Neural cell (in vitro differentiated cells): Measurements from ENCODE around the gene CBFA2T2.

Source experiments
- EP300 ChIP-seq: fragments of 450-650 bp; conservative IDR thresholded peaks from 2 replicates; pipeline ENCODE4 v1.6.1; 2014; ENCODE audit warnings: antibody characterized with exemption, mild to moderate bottlenecking, moderate library complexity; ENCODE audit not compliant: poor library complexity, severe bottlenecking
- EZH2 ChIP-seq: fragments of 200-600, 300-800 bp; shearing (Covaris generic), sonication (generic); IDR thresholded peaks from 2 replicates; pipeline ENCODE4 v1.6.1; 2014; ENCODE audit warnings: antibody characterized with exemption, low read length, borderline replicate concordance, mild to moderate bottlenecking; ENCODE audit not compliant: insufficient read depth, poor library complexity, severe bottlenecking
- MXI1 ChIP-seq: fragments of 450-650 bp; conservative IDR thresholded peaks from 2 replicates; pipeline ENCODE4 v1.6.1; 2014; ENCODE audit warnings: antibody characterized with exemption, mild to moderate bottlenecking; ENCODE audit not compliant: poor library complexity, severe bottlenecking
- POLR2AphosphoS5 ChIP-seq: IDR thresholded peaks from 2 replicates; pipeline ENCODE4 v1.6.1; 2012
- RAD21 ChIP-seq: fragments of 450-650 bp; conservative IDR thresholded peaks from 2 replicates; pipeline ENCODE4 v1.6.1; 2014; ENCODE audit warnings: antibody characterized with exemption, mild to moderate bottlenecking, moderate library complexity
- SMC3 ChIP-seq: fragments of 450-650 bp; conservative IDR thresholded peaks from 2 replicates; pipeline ENCODE4 v1.6.1; 2014; ENCODE audit warnings: antibody characterized with exemption, mild to moderate bottlenecking, moderate library complexity; ENCODE audit not compliant: poor library complexity
- TAF1 ChIP-seq: IDR thresholded peaks from 2 replicates; pipeline ENCODE4 v1.6.1; 2012; ENCODE audit warnings: low read depth
- TF ChIP-seq, protein P1 (sequence below): fragments of 450-650 bp; IDR thresholded peaks from 2 replicates; pipeline ENCODE4 v1.5.1; 2014; ENCODE audit warnings: antibody characterized with exemption, mild to moderate bottlenecking, moderate library complexity; ENCODE audit not compliant: poor library complexity, severe bottlenecking
- TF ChIP-seq, protein P2 (sequence below): IDR thresholded peaks from 2 replicates; pipeline ENCODE4 v1.6.1; 2012; ENCODE audit warnings: borderline replicate concordance

DNA sequence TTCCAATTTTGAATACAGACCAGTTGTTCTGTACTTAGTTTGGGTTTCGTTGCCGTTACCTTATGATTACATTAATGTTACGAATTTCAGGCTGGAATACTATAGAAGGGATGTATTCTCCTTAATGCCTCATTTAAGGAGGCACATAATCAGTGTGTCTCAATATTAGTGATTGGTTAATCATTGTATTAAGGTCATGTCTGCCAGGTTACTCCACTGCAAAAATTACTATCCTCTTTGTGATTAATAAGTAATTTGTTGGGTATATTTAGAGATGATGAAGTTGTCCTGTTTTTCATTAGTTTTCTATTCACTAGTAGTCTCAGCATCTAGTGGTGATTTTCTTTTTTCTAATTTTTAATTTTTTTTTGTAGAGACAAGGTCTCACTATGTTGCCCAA, 66.3 kb downstream of the CBFA2T2 start:
- TF ChIP-seq POLR2AphosphoS5 (no peak), RAD21 (no peak), MXI1 (no peak), SMC3 (no peak), EP300 (no peak), EZH2 (no peak), TAF1 (no peak)
- TF ChIP-seq, protein P1, sequence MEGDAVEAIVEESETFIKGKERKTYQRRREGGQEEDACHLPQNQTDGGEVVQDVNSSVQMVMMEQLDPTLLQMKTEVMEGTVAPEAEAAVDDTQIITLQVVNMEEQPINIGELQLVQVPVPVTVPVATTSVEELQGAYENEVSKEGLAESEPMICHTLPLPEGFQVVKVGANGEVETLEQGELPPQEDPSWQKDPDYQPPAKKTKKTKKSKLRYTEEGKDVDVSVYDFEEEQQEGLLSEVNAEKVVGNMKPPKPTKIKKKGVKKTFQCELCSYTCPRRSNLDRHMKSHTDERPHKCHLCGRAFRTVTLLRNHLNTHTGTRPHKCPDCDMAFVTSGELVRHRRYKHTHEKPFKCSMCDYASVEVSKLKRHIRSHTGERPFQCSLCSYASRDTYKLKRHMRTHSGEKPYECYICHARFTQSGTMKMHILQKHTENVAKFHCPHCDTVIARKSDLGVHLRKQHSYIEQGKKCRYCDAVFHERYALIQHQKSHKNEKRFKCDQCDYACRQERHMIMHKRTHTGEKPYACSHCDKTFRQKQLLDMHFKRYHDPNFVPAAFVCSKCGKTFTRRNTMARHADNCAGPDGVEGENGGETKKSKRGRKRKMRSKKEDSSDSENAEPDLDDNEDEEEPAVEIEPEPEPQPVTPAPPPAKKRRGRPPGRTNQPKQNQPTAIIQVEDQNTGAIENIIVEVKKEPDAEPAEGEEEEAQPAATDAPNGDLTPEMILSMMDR, result no peak
- TF ChIP-seq, protein P2, sequence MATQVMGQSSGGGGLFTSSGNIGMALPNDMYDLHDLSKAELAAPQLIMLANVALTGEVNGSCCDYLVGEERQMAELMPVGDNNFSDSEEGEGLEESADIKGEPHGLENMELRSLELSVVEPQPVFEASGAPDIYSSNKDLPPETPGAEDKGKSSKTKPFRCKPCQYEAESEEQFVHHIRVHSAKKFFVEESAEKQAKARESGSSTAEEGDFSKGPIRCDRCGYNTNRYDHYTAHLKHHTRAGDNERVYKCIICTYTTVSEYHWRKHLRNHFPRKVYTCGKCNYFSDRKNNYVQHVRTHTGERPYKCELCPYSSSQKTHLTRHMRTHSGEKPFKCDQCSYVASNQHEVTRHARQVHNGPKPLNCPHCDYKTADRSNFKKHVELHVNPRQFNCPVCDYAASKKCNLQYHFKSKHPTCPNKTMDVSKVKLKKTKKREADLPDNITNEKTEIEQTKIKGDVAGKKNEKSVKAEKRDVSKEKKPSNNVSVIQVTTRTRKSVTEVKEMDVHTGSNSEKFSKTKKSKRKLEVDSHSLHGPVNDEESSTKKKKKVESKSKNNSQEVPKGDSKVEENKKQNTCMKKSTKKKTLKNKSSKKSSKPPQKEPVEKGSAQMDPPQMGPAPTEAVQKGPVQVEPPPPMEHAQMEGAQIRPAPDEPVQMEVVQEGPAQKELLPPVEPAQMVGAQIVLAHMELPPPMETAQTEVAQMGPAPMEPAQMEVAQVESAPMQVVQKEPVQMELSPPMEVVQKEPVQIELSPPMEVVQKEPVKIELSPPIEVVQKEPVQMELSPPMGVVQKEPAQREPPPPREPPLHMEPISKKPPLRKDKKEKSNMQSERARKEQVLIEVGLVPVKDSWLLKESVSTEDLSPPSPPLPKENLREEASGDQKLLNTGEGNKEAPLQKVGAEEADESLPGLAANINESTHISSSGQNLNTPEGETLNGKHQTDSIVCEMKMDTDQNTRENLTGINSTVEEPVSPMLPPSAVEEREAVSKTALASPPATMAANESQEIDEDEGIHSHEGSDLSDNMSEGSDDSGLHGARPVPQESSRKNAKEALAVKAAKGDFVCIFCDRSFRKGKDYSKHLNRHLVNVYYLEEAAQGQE, result no peak
